Neural cell (in vitro differentiated cells): ENCODE data around the gene DISP1. TPM values are rescaled to one million over a fixed set of nuclear protein-coding genes. Genes with fewer than 3 reads are reported as not detected.

Experiments
- H2AFZ ChIP-seq: fragments of 200-600, 300-800 bp; sonication (generic), shearing (Covaris generic); 2 replicates; pipeline ENCODE4 v1.6.0; 2014; ENCODE audit warnings: low read depth, mild to moderate bottlenecking, antibody characterized with exemption, low read length, moderate library complexity
- H3F3A ChIP-seq: fragments of 200-600 bp; shearing (Covaris generic); 2 replicates; pipeline ENCODE4 v1.6.1; 2016; ENCODE audit warnings: mild to moderate bottlenecking, moderate library complexity, mixed read lengths, antibody characterized with exemption, low read length; ENCODE audit not compliant: insufficient read depth, poor library complexity, severe bottlenecking
- H3K27ac ChIP-seq: fragments of 200-600, 300-800 bp; sonication (generic), shearing (Covaris generic); 2 replicates; pipeline ENCODE4 v1.5.1; 2014; ENCODE audit warnings: mild to moderate bottlenecking, low read length, moderate library complexity
- H3K27me3 ChIP-seq: fragments of 300-800, 200-600 bp; sonication (generic), shearing (Covaris generic); 2 replicates; pipeline ENCODE4 v1.6.0; 2014; ENCODE audit warnings: mild to moderate bottlenecking, low read depth, low read length, moderate library complexity; ENCODE audit not compliant: insufficient read depth
- H3K36me3 ChIP-seq: fragments of 300-800, 200-600 bp; sonication (generic), shearing (Covaris generic); 2 replicates; pipeline ENCODE4 v1.5.1; 2014; ENCODE audit warnings: mild to moderate bottlenecking, antibody characterized with exemption, low read length, moderate library complexity; ENCODE audit not compliant: insufficient read depth
- H3K4me2 ChIP-seq: fragments of 300-800, 200-600 bp; sonication (generic), shearing (Covaris generic); 2 replicates; pipeline ENCODE4 v1.6.0; 2014; ENCODE audit warnings: mild to moderate bottlenecking, low read length
- H3K4me3 ChIP-seq: fragments of 300-800, 200-600 bp; sonication (generic), shearing (Covaris generic); 2 replicates; pipeline ENCODE4 v1.5.1; 2014; ENCODE audit warnings: mild to moderate bottlenecking, low read length, moderate library complexity
- H3K79me2 ChIP-seq: fragments of 200-600 bp; shearing (Covaris generic); replicated peaks from 2 replicates; pipeline ENCODE4 v1.6.0; 2014; ENCODE audit warnings: mild to moderate bottlenecking, low read length, moderate library complexity; ENCODE audit not compliant: insufficient read depth
- H3K9ac ChIP-seq: fragments of 300-800, 200-600 bp; sonication (generic), shearing (Covaris generic); 2 replicates; pipeline ENCODE4 v1.6.1; 2016; ENCODE audit warnings: mild to moderate bottlenecking, low read length, mixed read lengths
- H3K9me2 ChIP-seq: fragments of 200-600 bp; shearing (Covaris generic); 2 replicates; pipeline ENCODE4 v1.6.1; 2016; ENCODE audit warnings: mild to moderate bottlenecking, low read length, mixed read lengths; ENCODE audit not compliant: insufficient read depth
- H3K9me3 ChIP-seq: fragments of 200-600, 300-800 bp; sonication (generic), shearing (Covaris generic); 2 replicates; pipeline ENCODE4 v1.6.1; 2016; ENCODE audit warnings: mild to moderate bottlenecking, mixed run types, low read length, moderate library complexity, mixed read lengths
- H4K20me1 ChIP-seq: fragments of 200-600 bp; shearing (Covaris generic); 2 replicates; pipeline ENCODE4 v1.6.1; 2016; ENCODE audit warnings: mild to moderate bottlenecking, mixed run types; ENCODE audit not compliant: insufficient read depth
- EP300 ChIP-seq: fragments of 450-650 bp; conservative IDR thresholded peaks from 2 replicates; pipeline ENCODE4 v1.6.1; 2014; ENCODE audit warnings: antibody characterized with exemption, mild to moderate bottlenecking, moderate library complexity; ENCODE audit not compliant: poor library complexity, severe bottlenecking
- EZH2 ChIP-seq: fragments of 200-600, 300-800 bp; shearing (Covaris generic), sonication (generic); IDR thresholded peaks from 2 replicates; pipeline ENCODE4 v1.6.1; 2014; ENCODE audit warnings: antibody characterized with exemption, low read length, borderline replicate concordance, mild to moderate bottlenecking; ENCODE audit not compliant: insufficient read depth, poor library complexity, severe bottlenecking
- MXI1 ChIP-seq: fragments of 450-650 bp; conservative IDR thresholded peaks from 2 replicates; pipeline ENCODE4 v1.6.1; 2014; ENCODE audit warnings: antibody characterized with exemption, mild to moderate bottlenecking; ENCODE audit not compliant: poor library complexity, severe bottlenecking
- POLR2AphosphoS5 ChIP-seq: IDR thresholded peaks from 2 replicates; pipeline ENCODE4 v1.6.1; 2012
- RAD21 ChIP-seq: fragments of 450-650 bp; conservative IDR thresholded peaks from 2 replicates; pipeline ENCODE4 v1.6.1; 2014; ENCODE audit warnings: antibody characterized with exemption, mild to moderate bottlenecking, moderate library complexity
- SMC3 ChIP-seq: fragments of 450-650 bp; conservative IDR thresholded peaks from 2 replicates; pipeline ENCODE4 v1.6.1; 2014; ENCODE audit warnings: antibody characterized with exemption, mild to moderate bottlenecking, moderate library complexity; ENCODE audit not compliant: poor library complexity
- TAF1 ChIP-seq: IDR thresholded peaks from 2 replicates; pipeline ENCODE4 v1.6.1; 2012; ENCODE audit warnings: low read depth
- polyA plus RNA-seq: library from polyadenylated mRNA; depleted of rRNA; stranded (reverse); fragments of >200 nt; gene quantifications from 2 replicates; pipeline ENCODE4 v1.2.3, GENCODE V29; 2014
- TF ChIP-seq, protein P1 (sequence below): fragments of 450-650 bp; IDR thresholded peaks from 2 replicates; pipeline ENCODE4 v1.5.1; 2014; ENCODE audit warnings: antibody characterized with exemption, mild to moderate bottlenecking, moderate library complexity; ENCODE audit not compliant: poor library complexity, severe bottlenecking
- TF ChIP-seq, protein P2 (sequence below): IDR thresholded peaks from 2 replicates; pipeline ENCODE4 v1.6.1; 2012; ENCODE audit warnings: borderline replicate concordance

DISP1 gene
- polyA plus RNA-seq, 1 donor from 2014 or later: 3.9 TPM

DNA sequence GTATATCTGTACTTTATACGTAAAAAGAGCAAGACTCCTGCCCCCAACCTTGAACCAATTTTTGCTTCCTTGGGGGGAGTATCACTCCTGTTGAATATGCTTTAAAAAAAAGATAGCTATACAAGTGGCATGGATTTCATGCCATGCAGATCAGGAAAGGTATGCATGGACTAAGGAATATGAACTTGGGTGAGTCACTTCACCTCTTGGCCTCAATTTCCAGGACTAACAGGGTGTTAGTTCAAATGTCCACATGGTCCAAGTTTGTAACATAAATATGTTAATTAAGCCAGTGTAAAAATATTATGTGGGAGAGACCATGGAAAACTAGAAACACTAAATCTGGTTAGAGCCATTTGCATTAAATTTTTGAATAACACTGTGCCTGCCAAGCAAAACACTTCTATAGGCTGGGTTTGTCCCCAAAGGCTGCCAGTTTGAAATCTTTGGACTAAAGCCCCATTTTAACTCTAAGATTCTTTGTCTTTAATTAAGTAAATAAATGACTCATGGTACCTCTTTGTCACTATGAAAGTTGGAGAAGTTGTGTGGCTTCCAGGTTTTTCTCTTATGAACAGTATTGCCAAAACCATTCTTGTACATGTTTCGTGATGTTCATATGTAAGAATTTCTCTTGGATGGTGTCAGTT is 44.7 kb upstream of the DISP1 start:
- no peak overlapping the region for H3K4me3 ChIP-seq
- no peaks in the 10 kb centered on the region for H4K20me1 ChIP-seq
- H3K9me3 ChIP-seq: peaks cover 6% of the 10 kb centered on the region
- H3K27ac ChIP-seq: no peak overlapping the region
- H3K4me2 ChIP-seq: no peak overlapping the region
- TF ChIP-seq POLR2AphosphoS5: no peak
- no peak for TF ChIP-seq EZH2
- TF ChIP-seq SMC3: no peak
- H3K36me3 ChIP-seq: no peaks in the 10 kb centered on the region
- no peaks in the 10 kb centered on the region for H3K79me2 ChIP-seq
- no peak overlapping the region for H3K9ac ChIP-seq
- H3K27me3 ChIP-seq: no peaks in the 10 kb centered on the region
- H2AFZ ChIP-seq: no peak overlapping the region
- no peaks in the 10 kb centered on the region for H3F3A ChIP-seq
- H3K9me2 ChIP-seq: no peaks in the 10 kb centered on the region

DNA sequence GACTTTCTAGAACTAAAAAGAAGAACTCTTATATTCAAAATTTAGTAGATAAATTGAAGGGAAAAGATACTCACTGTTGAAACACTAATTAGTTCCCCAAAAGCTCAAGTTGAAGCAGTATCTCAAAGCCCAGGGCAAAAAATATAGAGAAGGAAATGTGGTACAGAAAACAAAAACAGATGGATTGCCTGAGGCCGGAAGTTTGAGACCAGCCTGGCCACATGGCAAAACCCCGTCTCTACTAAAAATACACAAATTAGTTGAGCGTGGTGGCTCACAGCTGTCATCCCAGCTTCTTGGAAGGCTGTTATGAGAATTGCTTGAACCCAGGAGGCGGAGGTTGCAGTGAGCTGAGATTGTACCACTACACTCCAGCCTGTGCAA is 41.9 kb upstream of the DISP1 start:
- peaks cover 6% of the 10 kb centered on the region for H3K9me3 ChIP-seq
- H2AFZ ChIP-seq: no peak overlapping the region
- no peaks in the 10 kb centered on the region for H3K79me2 ChIP-seq
- no peaks in the 10 kb centered on the region for H4K20me1 ChIP-seq
- H3F3A ChIP-seq: no peaks in the 10 kb centered on the region
- no peak overlapping the region for H3K27ac ChIP-seq
- no peaks in the 10 kb centered on the region for H3K27me3 ChIP-seq
- no peaks in the 10 kb centered on the region for H3K9me2 ChIP-seq
- no peak overlapping the region for H3K9ac ChIP-seq
- no peak for TF ChIP-seq EP300
- TF ChIP-seq SMC3: no peak
- TF ChIP-seq POLR2AphosphoS5: no peak
- TF ChIP-seq MXI1: no peak
- TF ChIP-seq, protein P1, sequence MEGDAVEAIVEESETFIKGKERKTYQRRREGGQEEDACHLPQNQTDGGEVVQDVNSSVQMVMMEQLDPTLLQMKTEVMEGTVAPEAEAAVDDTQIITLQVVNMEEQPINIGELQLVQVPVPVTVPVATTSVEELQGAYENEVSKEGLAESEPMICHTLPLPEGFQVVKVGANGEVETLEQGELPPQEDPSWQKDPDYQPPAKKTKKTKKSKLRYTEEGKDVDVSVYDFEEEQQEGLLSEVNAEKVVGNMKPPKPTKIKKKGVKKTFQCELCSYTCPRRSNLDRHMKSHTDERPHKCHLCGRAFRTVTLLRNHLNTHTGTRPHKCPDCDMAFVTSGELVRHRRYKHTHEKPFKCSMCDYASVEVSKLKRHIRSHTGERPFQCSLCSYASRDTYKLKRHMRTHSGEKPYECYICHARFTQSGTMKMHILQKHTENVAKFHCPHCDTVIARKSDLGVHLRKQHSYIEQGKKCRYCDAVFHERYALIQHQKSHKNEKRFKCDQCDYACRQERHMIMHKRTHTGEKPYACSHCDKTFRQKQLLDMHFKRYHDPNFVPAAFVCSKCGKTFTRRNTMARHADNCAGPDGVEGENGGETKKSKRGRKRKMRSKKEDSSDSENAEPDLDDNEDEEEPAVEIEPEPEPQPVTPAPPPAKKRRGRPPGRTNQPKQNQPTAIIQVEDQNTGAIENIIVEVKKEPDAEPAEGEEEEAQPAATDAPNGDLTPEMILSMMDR: no peak
- no peak for TF ChIP-seq TAF1
- TF ChIP-seq, protein P2, sequence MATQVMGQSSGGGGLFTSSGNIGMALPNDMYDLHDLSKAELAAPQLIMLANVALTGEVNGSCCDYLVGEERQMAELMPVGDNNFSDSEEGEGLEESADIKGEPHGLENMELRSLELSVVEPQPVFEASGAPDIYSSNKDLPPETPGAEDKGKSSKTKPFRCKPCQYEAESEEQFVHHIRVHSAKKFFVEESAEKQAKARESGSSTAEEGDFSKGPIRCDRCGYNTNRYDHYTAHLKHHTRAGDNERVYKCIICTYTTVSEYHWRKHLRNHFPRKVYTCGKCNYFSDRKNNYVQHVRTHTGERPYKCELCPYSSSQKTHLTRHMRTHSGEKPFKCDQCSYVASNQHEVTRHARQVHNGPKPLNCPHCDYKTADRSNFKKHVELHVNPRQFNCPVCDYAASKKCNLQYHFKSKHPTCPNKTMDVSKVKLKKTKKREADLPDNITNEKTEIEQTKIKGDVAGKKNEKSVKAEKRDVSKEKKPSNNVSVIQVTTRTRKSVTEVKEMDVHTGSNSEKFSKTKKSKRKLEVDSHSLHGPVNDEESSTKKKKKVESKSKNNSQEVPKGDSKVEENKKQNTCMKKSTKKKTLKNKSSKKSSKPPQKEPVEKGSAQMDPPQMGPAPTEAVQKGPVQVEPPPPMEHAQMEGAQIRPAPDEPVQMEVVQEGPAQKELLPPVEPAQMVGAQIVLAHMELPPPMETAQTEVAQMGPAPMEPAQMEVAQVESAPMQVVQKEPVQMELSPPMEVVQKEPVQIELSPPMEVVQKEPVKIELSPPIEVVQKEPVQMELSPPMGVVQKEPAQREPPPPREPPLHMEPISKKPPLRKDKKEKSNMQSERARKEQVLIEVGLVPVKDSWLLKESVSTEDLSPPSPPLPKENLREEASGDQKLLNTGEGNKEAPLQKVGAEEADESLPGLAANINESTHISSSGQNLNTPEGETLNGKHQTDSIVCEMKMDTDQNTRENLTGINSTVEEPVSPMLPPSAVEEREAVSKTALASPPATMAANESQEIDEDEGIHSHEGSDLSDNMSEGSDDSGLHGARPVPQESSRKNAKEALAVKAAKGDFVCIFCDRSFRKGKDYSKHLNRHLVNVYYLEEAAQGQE: no peak
- TF ChIP-seq RAD21: no peak
- TF ChIP-seq EZH2: no peak
- no peaks in the 10 kb centered on the region for H3K36me3 ChIP-seq
- H3K4me3 ChIP-seq: no peak overlapping the region
- no peak overlapping the region for H3K4me2 ChIP-seq

DNA sequence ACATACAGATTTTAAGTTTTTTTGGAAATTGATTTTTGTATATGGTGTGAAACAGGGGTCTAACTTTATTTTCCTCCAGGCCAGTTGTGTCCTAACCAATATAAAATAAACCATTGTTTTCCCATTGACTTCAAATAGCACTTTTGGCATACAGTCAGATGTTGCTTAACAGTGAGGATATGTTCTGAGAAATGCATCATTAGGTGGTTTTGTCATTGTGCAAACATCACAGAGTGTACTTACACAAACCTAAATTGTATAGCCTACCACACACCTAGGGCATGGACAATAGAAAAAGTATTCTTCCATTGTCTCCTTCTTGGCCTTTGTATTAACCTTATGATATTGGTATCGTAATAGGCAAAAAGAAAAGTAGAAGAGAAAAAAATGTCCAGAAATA is 37.4 kb upstream of the DISP1 start:
- no peak overlapping the region for H3K9ac ChIP-seq
- no peaks in the 10 kb centered on the region for H4K20me1 ChIP-seq
- TF ChIP-seq MXI1 (no peak), POLR2AphosphoS5 (no peak), TAF1 (no peak)
- H3K4me3 ChIP-seq: no peak overlapping the region
- no peak overlapping the region for H2AFZ ChIP-seq
- H3K79me2 ChIP-seq: no peaks in the 10 kb centered on the region
- no peaks in the 10 kb centered on the region for H3K9me2 ChIP-seq
- H3K36me3 ChIP-seq: no peaks in the 10 kb centered on the region
- no peak overlapping the region for H3K4me2 ChIP-seq
- H3K9me3 ChIP-seq: no peaks in the 10 kb centered on the region
- H3F3A ChIP-seq: no peaks in the 10 kb centered on the region
- no peak overlapping the region for H3K27ac ChIP-seq
- no peaks in the 10 kb centered on the region for H3K27me3 ChIP-seq
